GM21390 (cell line): ENCODE measurements around the gene RPL10.

Experiments
- ATAC-seq: cut with Tn5 transposase; IDR thresholded peaks from one replicate; pipeline ENCODE4 v1.9.1; 2021; ENCODE audit not compliant: unreplicated experiment

The RPL10 gene

GRCh38 chrX:154443992-154444754 lies 46.0 kb downstream of the RPL10 start, which contains the start of gene FAM50A:
TSS of gene FAM50A (plus strand) at chrX:154444141. CDS start at chrX:154444236, 95 bp downstream.
- peak; percentile 78 for ATAC-seq

GRCh38 chrX:154444755-154445246 lies 46.6 kb downstream of the RPL10 start:
- no peak for ATAC-seq

- ATAC-seq: no peak
Observed at GRCh38 chrX:154445776-154446175, 47.6 kb downstream of the RPL10 start.

GRCh38 chrX:154446430-154446829 lies 48.3 kb downstream of the RPL10 start:
- ATAC-seq: no peak

GRCh38 chrX:154448484-154448883 lies 50.3 kb downstream of the RPL10 start:
- ATAC-seq: no peak

GRCh38 chrX:154449618-154450017 lies 51.4 kb downstream of the RPL10 start:
- no peak for ATAC-seq

- ATAC-seq: no peak
Observed at GRCh38 chrX:154450312-154450711, 52.1 kb downstream of the RPL10 start.
